Bronchial epithelial cell (primary cell): ENCODE measurements around the gene MARCKSL1. TPM values are rescaled to one million over a fixed set of nuclear protein-coding genes. Genes with fewer than 3 reads are reported as not detected.

Experiments
- DNase-seq: peaks from one replicate; pipeline ENCODE4 v3.0.0-alpha.2; 2010; ENCODE audit warnings: low read depth
- FAIRE-seq: peaks from 2 replicates; lab custom pipeline; 2011; peaks lifted over from hg19 to GRCh38; lab: Jason Lieb, UNC
- H3K27me3 ChIP-seq: 2 replicates; pipeline ENCODE4 v1.5.1; 2011; ENCODE audit warnings: low read length; ENCODE audit not compliant: control insufficient read depth, insufficient read depth
- H3K36me3 ChIP-seq: 2 replicates; pipeline ENCODE4 v1.5.1; 2011; ENCODE audit warnings: low read length; ENCODE audit not compliant: control insufficient read depth, insufficient read depth
- H3K4me3 ChIP-seq: 2 replicates; pipeline ENCODE4 v1.5.1; 2011; ENCODE audit warnings: mild to moderate bottlenecking, low read depth, low read length, control low read depth
- total RNA-seq: library from RNA; depleted of rRNA; stranded (reverse); fragments of >200 nt; gene quantifications from 2 replicates; pipeline ENCODE4 v1.2.1, GENCODE V29; 2014
- TF ChIP-seq, protein P1 (sequence below): IDR thresholded peaks from 2 replicates; pipeline ENCODE4 v1.5.1; 2011; ENCODE audit warnings: mild to moderate bottlenecking, moderate library complexity, low read length, control low read depth, inconsistent platforms; ENCODE audit not compliant: insufficient read depth, severe bottlenecking

Gene MARCKSL1
- total RNA-seq, 1 donor from 2014 or later = 4.2 TPM

DNA sequence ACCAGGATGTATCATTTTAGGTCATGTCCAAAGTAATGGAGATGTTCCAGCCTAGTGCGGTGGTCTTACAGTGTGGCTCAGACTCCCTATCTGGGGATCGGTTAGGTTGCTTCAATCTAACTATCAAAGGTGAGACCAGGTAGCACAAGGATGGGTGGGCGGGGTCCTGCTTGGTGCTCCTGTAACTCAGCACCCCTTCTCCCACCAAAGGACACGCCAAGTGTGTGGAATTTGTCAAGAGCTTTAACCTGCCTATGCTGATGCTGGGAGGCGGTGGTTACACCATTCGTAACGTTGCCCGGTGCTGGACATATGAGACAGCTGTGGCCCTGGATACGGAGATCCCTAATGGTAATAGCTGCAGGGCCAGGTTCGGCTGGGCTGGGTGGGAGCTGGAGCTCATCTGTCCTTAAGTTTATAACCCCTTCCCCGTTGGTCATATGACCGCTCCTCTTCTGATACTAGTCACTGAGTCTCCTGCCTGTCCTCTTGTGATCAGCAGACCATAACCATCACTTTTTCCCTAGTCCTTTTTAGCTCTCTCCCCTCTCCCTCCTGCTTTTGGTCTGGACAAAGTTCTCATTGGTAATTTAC lies 5.4 kb downstream of the MARCKSL1 start:
- TF ChIP-seq, protein P1, sequence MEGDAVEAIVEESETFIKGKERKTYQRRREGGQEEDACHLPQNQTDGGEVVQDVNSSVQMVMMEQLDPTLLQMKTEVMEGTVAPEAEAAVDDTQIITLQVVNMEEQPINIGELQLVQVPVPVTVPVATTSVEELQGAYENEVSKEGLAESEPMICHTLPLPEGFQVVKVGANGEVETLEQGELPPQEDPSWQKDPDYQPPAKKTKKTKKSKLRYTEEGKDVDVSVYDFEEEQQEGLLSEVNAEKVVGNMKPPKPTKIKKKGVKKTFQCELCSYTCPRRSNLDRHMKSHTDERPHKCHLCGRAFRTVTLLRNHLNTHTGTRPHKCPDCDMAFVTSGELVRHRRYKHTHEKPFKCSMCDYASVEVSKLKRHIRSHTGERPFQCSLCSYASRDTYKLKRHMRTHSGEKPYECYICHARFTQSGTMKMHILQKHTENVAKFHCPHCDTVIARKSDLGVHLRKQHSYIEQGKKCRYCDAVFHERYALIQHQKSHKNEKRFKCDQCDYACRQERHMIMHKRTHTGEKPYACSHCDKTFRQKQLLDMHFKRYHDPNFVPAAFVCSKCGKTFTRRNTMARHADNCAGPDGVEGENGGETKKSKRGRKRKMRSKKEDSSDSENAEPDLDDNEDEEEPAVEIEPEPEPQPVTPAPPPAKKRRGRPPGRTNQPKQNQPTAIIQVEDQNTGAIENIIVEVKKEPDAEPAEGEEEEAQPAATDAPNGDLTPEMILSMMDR = no peak
- DNase-seq = no peak
- FAIRE-seq = no peak
- no peaks in the 10 kb centered on the region for H3K27me3 ChIP-seq
- H3K36me3 ChIP-seq = peaks cover 16% of the 10 kb centered on the region
- no peak overlapping the region for H3K4me3 ChIP-seq

DNA sequence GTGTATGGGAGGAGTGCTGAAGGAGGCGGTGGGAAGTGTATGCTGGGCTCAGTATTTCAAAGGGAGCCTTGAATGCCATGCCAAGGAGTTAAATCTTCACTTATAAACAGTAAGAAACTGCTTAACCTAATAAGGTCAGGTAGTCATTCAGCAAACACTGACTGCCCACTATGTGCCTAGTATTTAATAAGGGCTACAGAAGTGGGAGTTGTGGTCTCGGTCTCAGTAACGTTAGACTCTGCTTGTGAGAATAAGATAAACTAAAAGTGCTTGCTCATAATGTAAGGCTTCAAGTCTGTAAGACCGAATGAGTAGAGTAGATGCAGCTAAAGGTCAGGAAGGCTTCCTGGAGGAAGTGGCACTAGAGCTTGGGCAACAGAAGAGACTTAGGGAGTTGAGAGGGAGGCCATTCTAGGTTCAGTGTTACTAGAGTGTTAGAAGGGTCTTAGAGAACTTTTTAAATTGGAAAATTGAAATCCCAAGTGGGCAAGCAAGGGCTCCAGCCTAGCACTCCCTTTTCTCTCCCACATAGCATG lies 6.0 kb downstream of the MARCKSL1 start:
- FAIRE-seq = no peak
- Histone ChIP-seq H3K27me3 (no peaks in the 10 kb centered on the region), H3K4me3 (no peak overlapping the region), H3K36me3 (peaks cover 16% of the 10 kb centered on the region)
- no peak for DNase-seq
- TF ChIP-seq, protein P1 = no peak

- Histone ChIP-seq H3K4me3 (no peak overlapping the region), H3K36me3 (peaks cover 14% of the 10 kb centered on the region), H3K27me3 (no peaks in the 10 kb centered on the region)
- no peak for FAIRE-seq
- DNase-seq = no peak
- TF ChIP-seq, protein P1 = no peak
Measured at GRCh38 chr1:32327204-32327603, 8.8 kb downstream of the MARCKSL1 start.

DNA sequence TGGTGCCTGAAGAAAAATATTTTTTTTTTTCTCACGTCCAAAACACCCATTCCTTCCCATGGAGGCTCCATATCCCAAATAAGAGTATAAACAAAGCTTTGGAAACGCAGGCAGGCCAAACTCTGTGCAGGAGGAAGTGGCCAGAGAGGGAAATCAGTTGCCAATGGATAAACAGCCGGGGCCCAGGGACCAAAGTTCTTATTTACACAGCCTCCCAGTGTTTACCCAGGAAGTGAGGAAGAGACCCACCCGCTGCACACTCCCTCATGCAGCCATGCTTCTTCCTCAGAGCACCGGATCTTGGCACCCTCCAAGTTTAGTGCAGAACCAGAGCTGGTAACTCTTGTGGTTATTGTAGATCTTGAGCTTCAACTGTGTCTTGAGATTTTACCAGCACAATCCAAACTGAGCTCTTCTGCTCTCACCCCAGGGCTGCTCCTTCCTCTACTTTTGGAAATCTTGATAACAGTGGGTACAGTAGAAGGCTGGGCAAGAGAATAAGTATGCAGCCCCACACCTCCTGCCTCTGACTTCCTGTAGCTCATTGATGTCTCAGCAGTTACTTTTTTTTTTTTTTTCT lies 14.2 kb downstream of the MARCKSL1 start:
- DNase-seq (peak; percentile 25), FAIRE-seq (no peak)
- no peak overlapping the region for H3K4me3 ChIP-seq
- TF ChIP-seq, protein P1 = no peak
- H3K27me3 ChIP-seq = no peaks in the 10 kb centered on the region
- H3K36me3 ChIP-seq = peaks cover 3% of the 10 kb centered on the region

- TF ChIP-seq, protein P1 = no peak
- Histone ChIP-seq H3K36me3 (peaks cover 4% of the 10 kb centered on the region), H3K27me3 (no peaks in the 10 kb centered on the region), H3K4me3 (no peak overlapping the region)
- FAIRE-seq (no peak), DNase-seq (no peak)
Measured at GRCh38 chr1:32318127-32318869, 17.7 kb downstream of the MARCKSL1 start.
